ENCODE data around the gene LMAN2L.

Gene LMAN2L

GRCh38 chr2:96700086-96700485 is 39.8 kb downstream of the LMAN2L start:
- H3K9me3 ChIP-seq (ENCODE audit: control insufficient read depth, insufficient read depth, low read length): no peaks in the 10 kb centered on the region
- H3K27me3 ChIP-seq (ENCODE audit: control insufficient read depth, low read length): no peaks in the 10 kb centered on the region
- H3K36me3 ChIP-seq (ENCODE audit: control insufficient read depth, low read length): no peaks in the 10 kb centered on the region
- no peak for TF ChIP-seq EZH2phosphoT487 (IDR thresholded peaks at IDR 0.05; ENCODE audit: borderline replicate concordance, low read length)
- no peak for TF ChIP-seq CTCF (IDR thresholded peaks at IDR 0.05; ENCODE audit: low read depth, low read length, poor library complexity, severe bottlenecking)
- H3K79me2 ChIP-seq (ENCODE audit: control insufficient read depth, low read length): no peaks in the 10 kb centered on the region
- no peaks in the 10 kb centered on the region for H4K20me1 ChIP-seq (ENCODE audit: control insufficient read depth, insufficient read depth, low read depth, low read length)
- H3K4me3 ChIP-seq (ENCODE audit: low read length): no peak overlapping the region
- H3K4me2 ChIP-seq (ENCODE audit: low read length): no peak overlapping the region
- no peaks in the 10 kb centered on the region for H3F3A ChIP-seq (ENCODE audit: control insufficient read depth, insufficient read depth)
- H3K27ac ChIP-seq (ENCODE audit: low read depth, low read length): no peak overlapping the region
- H3K4me1 ChIP-seq (ENCODE audit: control insufficient read depth, low read length): no peaks in the 10 kb centered on the region
- no peaks in the 10 kb centered on the region for H3K9me2 ChIP-seq (replicated peaks; ENCODE audit: control insufficient read depth, low read length)

GRCh38 chr2:96699621-96700020 is 40.2 kb downstream of the LMAN2L start:
- no peaks in the 10 kb centered on the region for H4K20me1 ChIP-seq (ENCODE audit: control insufficient read depth, insufficient read depth, low read depth, low read length)
- H3K27ac ChIP-seq (ENCODE audit: low read depth, low read length): no peak overlapping the region
- H3K4me2 ChIP-seq (ENCODE audit: low read length): no peak overlapping the region
- TF ChIP-seq CTCF (IDR thresholded peaks at IDR 0.05; ENCODE audit: low read depth, low read length, poor library complexity, severe bottlenecking) (no peak), EZH2phosphoT487 (IDR thresholded peaks at IDR 0.05; ENCODE audit: borderline replicate concordance, low read length) (no peak)
- no peaks in the 10 kb centered on the region for H3K9me3 ChIP-seq (ENCODE audit: control insufficient read depth, insufficient read depth, low read length)
- H3K79me2 ChIP-seq (ENCODE audit: control insufficient read depth, low read length): no peaks in the 10 kb centered on the region
- no peaks in the 10 kb centered on the region for H3K4me1 ChIP-seq (ENCODE audit: control insufficient read depth, low read length)
- H3K9me2 ChIP-seq (replicated peaks; ENCODE audit: control insufficient read depth, low read length): no peaks in the 10 kb centered on the region
- H3K27me3 ChIP-seq (ENCODE audit: control insufficient read depth, low read length): no peaks in the 10 kb centered on the region
- no peaks in the 10 kb centered on the region for H3K36me3 ChIP-seq (ENCODE audit: control insufficient read depth, low read length)
- no peak overlapping the region for H3K4me3 ChIP-seq (ENCODE audit: low read length)
- no peaks in the 10 kb centered on the region for H3F3A ChIP-seq (ENCODE audit: control insufficient read depth, insufficient read depth)

GRCh38 chr2:96699021-96699420 is 40.8 kb downstream of the LMAN2L start:
- Histone ChIP-seq H3K9me2 (replicated peaks; ENCODE audit: control insufficient read depth, low read length) (no peaks in the 10 kb centered on the region), H4K20me1 (ENCODE audit: control insufficient read depth, insufficient read depth, low read depth, low read length) (no peaks in the 10 kb centered on the region), H3K27me3 (ENCODE audit: control insufficient read depth, low read length) (no peaks in the 10 kb centered on the region), H3K79me2 (ENCODE audit: control insufficient read depth, low read length) (no peaks in the 10 kb centered on the region), H3K27ac (ENCODE audit: low read depth, low read length) (no peak overlapping the region), H3K36me3 (ENCODE audit: control insufficient read depth, low read length) (no peaks in the 10 kb centered on the region), H3K4me2 (ENCODE audit: low read length) (no peak overlapping the region), H3F3A (ENCODE audit: control insufficient read depth, insufficient read depth) (no peaks in the 10 kb centered on the region), H3K9me3 (ENCODE audit: control insufficient read depth, insufficient read depth, low read length) (no peaks in the 10 kb centered on the region), H3K4me3 (ENCODE audit: low read length) (no peak overlapping the region), H3K4me1 (ENCODE audit: control insufficient read depth, low read length) (no peaks in the 10 kb centered on the region)
- TF ChIP-seq CTCF (IDR thresholded peaks at IDR 0.05; ENCODE audit: low read depth, low read length, poor library complexity, severe bottlenecking) (no peak), EZH2phosphoT487 (IDR thresholded peaks at IDR 0.05; ENCODE audit: borderline replicate concordance, low read length) (no peak)

Measured in DOHH2 (cell line).